Measurements from ENCODE around the gene MOBP.

DNA sequence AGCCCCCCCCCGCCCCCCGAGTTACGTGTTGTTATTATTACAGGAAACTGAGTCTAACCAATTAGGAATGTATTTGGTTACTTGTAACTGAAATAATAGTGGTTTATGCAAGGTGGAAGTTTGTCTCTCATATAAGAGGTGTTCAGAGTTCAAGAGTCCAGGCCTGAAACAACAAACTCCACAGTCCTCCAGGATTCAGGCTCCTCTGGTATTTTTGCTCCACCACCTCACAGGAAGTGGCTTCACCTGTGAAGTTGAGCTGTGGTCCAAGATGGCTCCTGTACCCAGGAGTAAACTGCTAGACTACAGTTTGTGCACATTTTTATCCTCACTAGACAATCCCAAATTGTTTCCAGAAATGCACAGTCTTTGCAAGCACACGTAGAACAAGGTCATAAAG, 27.3 kb downstream of the MOBP start:
- TF ChIP-seq, protein P1, sequence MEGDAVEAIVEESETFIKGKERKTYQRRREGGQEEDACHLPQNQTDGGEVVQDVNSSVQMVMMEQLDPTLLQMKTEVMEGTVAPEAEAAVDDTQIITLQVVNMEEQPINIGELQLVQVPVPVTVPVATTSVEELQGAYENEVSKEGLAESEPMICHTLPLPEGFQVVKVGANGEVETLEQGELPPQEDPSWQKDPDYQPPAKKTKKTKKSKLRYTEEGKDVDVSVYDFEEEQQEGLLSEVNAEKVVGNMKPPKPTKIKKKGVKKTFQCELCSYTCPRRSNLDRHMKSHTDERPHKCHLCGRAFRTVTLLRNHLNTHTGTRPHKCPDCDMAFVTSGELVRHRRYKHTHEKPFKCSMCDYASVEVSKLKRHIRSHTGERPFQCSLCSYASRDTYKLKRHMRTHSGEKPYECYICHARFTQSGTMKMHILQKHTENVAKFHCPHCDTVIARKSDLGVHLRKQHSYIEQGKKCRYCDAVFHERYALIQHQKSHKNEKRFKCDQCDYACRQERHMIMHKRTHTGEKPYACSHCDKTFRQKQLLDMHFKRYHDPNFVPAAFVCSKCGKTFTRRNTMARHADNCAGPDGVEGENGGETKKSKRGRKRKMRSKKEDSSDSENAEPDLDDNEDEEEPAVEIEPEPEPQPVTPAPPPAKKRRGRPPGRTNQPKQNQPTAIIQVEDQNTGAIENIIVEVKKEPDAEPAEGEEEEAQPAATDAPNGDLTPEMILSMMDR (IDR thresholded peaks at IDR 0.05; ENCODE audit: low read depth, low read length, missing input control) = no peak
- TF ChIP-seq EGR1 (IDR thresholded peaks at IDR 0.05; ENCODE audit: low read depth in 2 of 2) = no peak
- no peak for TF ChIP-seq RAD21 (IDR thresholded peaks at IDR 0.05)
